Keratinocyte (primary cell): Measurements from ENCODE around the gene TNFRSF25. TPM values are rescaled to one million over a fixed set of nuclear protein-coding genes. Genes with fewer than 3 reads are reported as not detected.
"Not testable (repeated sequence)": the region's sequence is repeated elsewhere in the genome, so short reads cannot be mapped to it uniquely, and the experiment has no call there.

Experiments
- DNase-seq: peaks from one replicate; pipeline ENCODE4 v3.0.0-alpha.2; 2011; ENCODE audit warnings: low read depth, missing footprints, low spot score
- FAIRE-seq: peaks from 2 replicates; lab custom pipeline; 2011; peaks lifted over from hg19 to GRCh38; lab: Jason Lieb, UNC
- H2AFZ ChIP-seq: 2 replicates; pipeline ENCODE4 v1.6.0; 2012; ENCODE audit warnings: low read length, control low read depth, inconsistent platforms; ENCODE audit not compliant: control insufficient read depth
- H3K27ac ChIP-seq: 2 replicates; pipeline ENCODE4 v1.5.1; 2011; ENCODE audit warnings: low read length; ENCODE audit not compliant: control insufficient read depth, insufficient read depth
- H3K27me3 ChIP-seq: 3 replicates; pipeline ENCODE4 v1.6.0; 2011; ENCODE audit warnings: low read length; ENCODE audit not compliant: control insufficient read depth, insufficient read depth; ENCODE audit errors: extremely low read depth
- H3K36me3 ChIP-seq, 2 experiments: 2 replicates in 1 of 2; 3 replicates in 1 of 2; pipeline ENCODE4 v1.5.1; 2011; ENCODE audit warnings: low read length in 2 of 2, mild to moderate bottlenecking in 1 of 2; ENCODE audit not compliant: control insufficient read depth in 2 of 2, insufficient read depth in 2 of 2; ENCODE audit errors: extremely low read depth in 1 of 2
- H3K4me1 ChIP-seq: 3 replicates; pipeline ENCODE4 v1.5.1; 2011; ENCODE audit warnings: low read length; ENCODE audit not compliant: control insufficient read depth, insufficient read depth; ENCODE audit errors: extremely low read depth
- H3K4me2 ChIP-seq: 3 replicates; pipeline ENCODE4 v1.6.0; 2011; ENCODE audit warnings: low read depth, low read length; ENCODE audit not compliant: control insufficient read depth, insufficient read depth; ENCODE audit errors: extremely low read depth
- H3K4me3 ChIP-seq, 3 experiments: fragments of 200-600 bp in 1 of 3; sonication (generic) in 1 of 3; 2 replicates in 2 of 3; 3 replicates in 1 of 3; pipeline ENCODE4 v1.5.1; 2011 to 2016; ENCODE audit warnings: low read length in 3 of 3, mild to moderate bottlenecking in 3 of 3, control low read depth in 2 of 3, inconsistent platforms in 1 of 3, low read depth in 1 of 3, mixed read lengths in 1 of 3, mixed run types in 1 of 3, moderate library complexity in 1 of 3; ENCODE audit not compliant: control insufficient read depth in 2 of 3, insufficient read depth in 2 of 3; ENCODE audit errors: extremely low read depth in 1 of 3
- H3K79me2 ChIP-seq: 2 replicates; pipeline ENCODE4 v1.6.0; 2012; ENCODE audit warnings: low read length; ENCODE audit not compliant: control insufficient read depth, insufficient read depth
- H3K9ac ChIP-seq: 3 replicates; pipeline ENCODE4 v1.6.0; 2011; ENCODE audit warnings: low read length; ENCODE audit not compliant: control insufficient read depth, insufficient read depth; ENCODE audit errors: extremely low read depth
- H3K9me1 ChIP-seq: 3 replicates; pipeline ENCODE4 v1.6.0; 2011; ENCODE audit warnings: low read length; ENCODE audit not compliant: control insufficient read depth, insufficient read depth; ENCODE audit errors: extremely low read depth
- H3K9me3 ChIP-seq: 2 replicates; pipeline ENCODE4 v1.5.1; 2012; ENCODE audit warnings: low read depth, low read length; ENCODE audit not compliant: control insufficient read depth
- H4K20me1 ChIP-seq: 3 replicates; pipeline ENCODE4 v1.6.0; 2011; ENCODE audit warnings: low read length; ENCODE audit not compliant: control insufficient read depth, insufficient read depth; ENCODE audit errors: extremely low read depth
- CTCF ChIP-seq, 3 experiments: IDR thresholded peaks in 1 of 3; conservative IDR thresholded peaks in 1 of 3; optimal IDR thresholded peaks in 1 of 3; 2 replicates in 2 of 3; 3 replicates in 1 of 3; pipeline versions ENCODE3 to v1.5.1; 2011; ENCODE audit warnings: low read length in 3 of 3, mild to moderate bottlenecking in 3 of 3, moderate library complexity in 2 of 3, control low read depth in 1 of 3, inconsistent platforms in 1 of 3; ENCODE audit not compliant: insufficient read depth in 2 of 3; ENCODE audit errors: extremely low read depth in 1 of 3
- EZH2 ChIP-seq: IDR thresholded peaks from one replicate; pipeline ENCODE4 v1.6.1; 2012; ENCODE audit warnings: inconsistent platforms, mild to moderate bottlenecking, low read length, moderate library complexity
- dilution Hi-C: fragments of 300-500 bp; cut with MboI; formaldehyde crosslinking; loops from one replicate; pipeline ENCODE4 v1.7.0; 2020; ENCODE audit warnings: low sequenced_read_pairs; ENCODE audit not compliant: extremely low pct_ligation_motif_present
- polyA plus RNA-seq, 5 experiments: library from polyadenylated mRNA; depleted of rRNA in 3 of 5; stranded (reverse) in 3 of 5; stranded (forward) in 1 of 5; unstranded in 1 of 5; fragments of >200 nt; gene quantifications; 1 replicate in 1 of 5; 2 replicates in 3 of 5; 3 replicates in 1 of 5; pipeline versions ENCODE4 v1.2.1 to v1.2.3, GENCODE V29; 2011 to 2012; ENCODE audit warnings: missing spikeins in 2 of 5, low read depth in 1 of 5, low replicate concordance in 1 of 5

TNFRSF25 gene
- polyA plus RNA-seq, 1 donor (not counting 4 experiments of a cell fraction or from before 2014, with no cell fraction given) = 12.4 TPM

- Histone ChIP-seq H2AFZ (peak overlapping the region; percentile 19), H3K9me3 (no peaks in the 10 kb centered on the region), H3K4me3 (no peak overlapping the region), H4K20me1 (no peaks in the 10 kb centered on the region), H3K9ac (no peak overlapping the region), H3K36me3 (no peaks in the 10 kb centered on the region), H3K9me1 (no peaks in the 10 kb centered on the region), H3K4me1 (no peaks in the 10 kb centered on the region), H3K79me2 (no peaks in the 10 kb centered on the region), H3K27ac (no peak overlapping the region), H3K27me3 (peaks cover 37% of the 10 kb centered on the region), H3K4me2 (peak overlapping the region; percentile 22)
- FAIRE-seq (no peak), DNase-seq (no peak)
- TF ChIP-seq EZH2 (no peak), CTCF (optimal IDR thresholded peaks at IDR 0.05 in 1 of 3, IDR thresholded peaks at IDR 0.05 in 1 of 3, conservative IDR thresholded peaks at IDR 0.05 in 1 of 3; ENCODE audit: extremely low read depth in 1 of 3, insufficient read depth in 2 of 3, low read length in 3 of 3) (peak in 1 of 3 experiments; percentile 15)
- dilution Hi-C loops = no loop called here
Observed at GRCh38 chr1:6454856-6455751, 10.9 kb downstream of the TNFRSF25 start.

- Histone ChIP-seq H3K4me2 (peak overlapping the region; percentile 22), H3K27me3 (peaks cover 47% of the 10 kb centered on the region)
- H3K4me3 ChIP-seq, H2AFZ ChIP-seq, FAIRE-seq, H3K9me3 ChIP-seq, H3K79me2 ChIP-seq, H3K36me3 ChIP-seq, H4K20me1 ChIP-seq, H3K9ac ChIP-seq, H3K9me1 ChIP-seq, H3K4me1 ChIP-seq, H3K27ac ChIP-seq, dilution Hi-C loops, DNase-seq: not testable (repeated sequence)
- peak; percentile 86 for TF ChIP-seq EZH2
Observed at GRCh38 chr1:6453895-6454855, 11.8 kb downstream of the TNFRSF25 start.
